Loucy (cell line): ENCODE data around the gene NHLH2.

Experiments
- H2AFZ ChIP-seq: fragments of 200-600 bp; sonication (generic); 2 replicates; pipeline ENCODE4 v1.6.0; 2016; ENCODE audit warnings: antibody characterized with exemption, mild to moderate bottlenecking, low read length, moderate library complexity
- H3F3A ChIP-seq: fragments of 200-600 bp; 2 replicates; pipeline ENCODE4 v1.6.0; 2016; ENCODE audit warnings: antibody characterized with exemption, low read depth, mild to moderate bottlenecking
- H3K27me3 ChIP-seq: fragments of 200-600 bp; sonication (generic); 2 replicates; pipeline ENCODE4 v1.6.1; 2014; ENCODE audit warnings: low read length, mild to moderate bottlenecking; ENCODE audit not compliant: insufficient read depth, poor library complexity, severe bottlenecking
- H3K36me3 ChIP-seq: fragments of 200-600 bp; sonication (generic); 2 replicates; pipeline ENCODE4 v1.6.1; 2016; ENCODE audit warnings: low read length; ENCODE audit not compliant: insufficient read depth
- H3K4me1 ChIP-seq: fragments of 200-600 bp; sonication (generic); 2 replicates; pipeline ENCODE4 v1.5.1; 2014; ENCODE audit warnings: low read length, mild to moderate bottlenecking; ENCODE audit not compliant: insufficient read depth, poor library complexity, severe bottlenecking
- H3K4me2 ChIP-seq: fragments of 200-600 bp; sonication (generic); 2 replicates; pipeline ENCODE4 v1.6.0; 2014; ENCODE audit warnings: antibody characterized with exemption, low read length, low read depth, mild to moderate bottlenecking; ENCODE audit not compliant: poor library complexity, severe bottlenecking
- H3K4me3 ChIP-seq: fragments of 200-600 bp; sonication (generic); 2 replicates; pipeline ENCODE4 v1.5.1; 2014; ENCODE audit warnings: low read length, mild to moderate bottlenecking, mixed read lengths; ENCODE audit not compliant: poor library complexity, severe bottlenecking
- H3K79me2 ChIP-seq: fragments of 200-600 bp; sonication (generic); 2 replicates; pipeline ENCODE4 v1.6.1; 2014; ENCODE audit warnings: low read length; ENCODE audit not compliant: insufficient read depth
- H3K9ac ChIP-seq: fragments of 200-600 bp; sonication (generic); 2 replicates; pipeline ENCODE4 v1.6.0; 2014; ENCODE audit warnings: mild to moderate bottlenecking, low read depth, low read length, moderate library complexity; ENCODE audit not compliant: poor library complexity, severe bottlenecking
- H3K9me2 ChIP-seq: fragments of 200-600 bp; sonication (generic); replicated peaks from 2 replicates; pipeline ENCODE4 v1.6.1; 2016; ENCODE audit warnings: low read depth, low read length, mixed read lengths
- H3K9me3 ChIP-seq: fragments of 200-600 bp; sonication (generic); 2 replicates; pipeline ENCODE4 v1.6.1; 2014; ENCODE audit warnings: mild to moderate bottlenecking, antibody characterized with exemption, low read length, low read depth; ENCODE audit not compliant: insufficient read depth
- H4K20me1 ChIP-seq: fragments of 200-600 bp; sonication (generic); 2 replicates; pipeline ENCODE4 v1.6.0; 2014; ENCODE audit warnings: antibody characterized with exemption, low read length, mild to moderate bottlenecking; ENCODE audit not compliant: insufficient read depth, poor library complexity, severe bottlenecking
- EZH2phosphoT487 ChIP-seq: fragments of 200-600 bp; IDR thresholded peaks from 2 replicates; pipeline ENCODE4 v1.6.1; 2018; ENCODE audit warnings: antibody characterized with exemption, mild to moderate bottlenecking, moderate library complexity, borderline replicate concordance
- TF ChIP-seq, protein P1 (sequence below): fragments of 200-600 bp; sonication (generic); conservative IDR thresholded peaks from 2 replicates; pipeline ENCODE4 v1.5.1; 2014; ENCODE audit warnings: mild to moderate bottlenecking, antibody characterized with exemption, low read length

NHLH2 gene

DNA sequence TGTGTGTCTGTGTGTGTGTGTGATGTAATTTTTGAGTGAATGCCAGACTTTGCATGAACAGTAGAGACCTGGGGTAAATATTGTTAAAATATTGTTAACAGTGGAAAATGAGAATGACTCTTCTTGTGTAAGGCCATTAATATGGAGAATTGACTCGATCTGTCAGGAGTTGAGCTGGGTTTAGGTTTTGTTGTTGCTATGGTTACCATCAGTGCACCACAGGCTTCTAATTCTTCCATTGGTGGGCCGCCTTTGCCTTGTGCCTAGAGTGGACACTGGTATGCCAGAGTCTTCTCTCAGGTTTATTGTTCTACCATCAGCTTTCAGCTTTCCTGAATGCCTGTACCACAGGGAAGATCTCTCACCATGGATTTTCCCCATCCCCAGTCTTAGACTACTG lies 10.0 kb upstream of the NHLH2 start:
- Histone ChIP-seq H3F3A (no peaks in the 10 kb centered on the region), H3K4me3 (no peak overlapping the region), H2AFZ (no peak overlapping the region), H3K4me1 (no peaks in the 10 kb centered on the region), H3K9me2 (no peaks in the 10 kb centered on the region), H3K27me3 (peaks cover 4% of the 10 kb centered on the region), H3K9ac (no peak overlapping the region), H4K20me1 (no peaks in the 10 kb centered on the region), H3K9me3 (no peaks in the 10 kb centered on the region; the same call in 1 of the 2 replicates), H3K4me2 (no peak overlapping the region), H3K36me3 (no peaks in the 10 kb centered on the region), H3K79me2 (no peaks in the 10 kb centered on the region)
- TF ChIP-seq, protein P1, sequence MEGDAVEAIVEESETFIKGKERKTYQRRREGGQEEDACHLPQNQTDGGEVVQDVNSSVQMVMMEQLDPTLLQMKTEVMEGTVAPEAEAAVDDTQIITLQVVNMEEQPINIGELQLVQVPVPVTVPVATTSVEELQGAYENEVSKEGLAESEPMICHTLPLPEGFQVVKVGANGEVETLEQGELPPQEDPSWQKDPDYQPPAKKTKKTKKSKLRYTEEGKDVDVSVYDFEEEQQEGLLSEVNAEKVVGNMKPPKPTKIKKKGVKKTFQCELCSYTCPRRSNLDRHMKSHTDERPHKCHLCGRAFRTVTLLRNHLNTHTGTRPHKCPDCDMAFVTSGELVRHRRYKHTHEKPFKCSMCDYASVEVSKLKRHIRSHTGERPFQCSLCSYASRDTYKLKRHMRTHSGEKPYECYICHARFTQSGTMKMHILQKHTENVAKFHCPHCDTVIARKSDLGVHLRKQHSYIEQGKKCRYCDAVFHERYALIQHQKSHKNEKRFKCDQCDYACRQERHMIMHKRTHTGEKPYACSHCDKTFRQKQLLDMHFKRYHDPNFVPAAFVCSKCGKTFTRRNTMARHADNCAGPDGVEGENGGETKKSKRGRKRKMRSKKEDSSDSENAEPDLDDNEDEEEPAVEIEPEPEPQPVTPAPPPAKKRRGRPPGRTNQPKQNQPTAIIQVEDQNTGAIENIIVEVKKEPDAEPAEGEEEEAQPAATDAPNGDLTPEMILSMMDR = no peak
- TF ChIP-seq EZH2phosphoT487 = no peak

- no peak overlapping the region for H3K4me2 ChIP-seq
- TF ChIP-seq, protein P1 = no peak
- no peak for TF ChIP-seq EZH2phosphoT487
- no peak overlapping the region for H2AFZ ChIP-seq
- no peaks in the 10 kb centered on the region; the same call in 1 of the 2 replicates for H3K9me3 ChIP-seq
- no peaks in the 10 kb centered on the region for H3K79me2 ChIP-seq
- H3K4me1 ChIP-seq = no peaks in the 10 kb centered on the region
- H4K20me1 ChIP-seq = no peaks in the 10 kb centered on the region
- H3K27me3 ChIP-seq = peaks cover 6% of the 10 kb centered on the region
- H3K9me2 ChIP-seq = no peaks in the 10 kb centered on the region
- H3K9ac ChIP-seq = no peak overlapping the region
- H3K36me3 ChIP-seq = no peaks in the 10 kb centered on the region
- H3F3A ChIP-seq = no peaks in the 10 kb centered on the region
- no peak overlapping the region for H3K4me3 ChIP-seq
Measured at GRCh38 chr1:115847787-115848186, 6.9 kb upstream of the NHLH2 start.

DNA sequence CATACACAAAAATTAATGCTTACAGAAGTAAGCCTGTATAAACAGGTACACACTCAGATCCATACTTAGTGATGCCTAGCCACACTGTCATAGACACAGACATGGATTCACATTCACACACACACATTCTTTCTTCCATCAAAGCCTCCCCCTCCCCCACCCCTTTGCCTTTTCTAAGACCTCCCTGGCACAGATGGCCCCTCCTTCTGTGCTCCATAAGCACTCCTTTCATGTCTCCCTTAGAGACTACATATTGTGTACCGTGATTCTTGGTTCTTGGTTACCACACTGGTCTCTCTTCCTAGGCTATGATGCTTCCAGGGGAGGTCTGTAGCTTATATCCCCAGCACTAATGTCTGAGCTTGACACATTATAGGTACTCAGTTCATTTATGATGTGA lies 2.0 kb upstream of the NHLH2 start:
- Histone ChIP-seq H3K4me3 (no peak overlapping the region), H3K4me2 (no peak overlapping the region), H3F3A (no peaks in the 10 kb centered on the region), H3K9me2 (no peaks in the 10 kb centered on the region), H3K79me2 (no peaks in the 10 kb centered on the region), H3K4me1 (no peaks in the 10 kb centered on the region), H3K9me3 (no peaks in the 10 kb centered on the region), H2AFZ (no peak overlapping the region), H3K36me3 (no peaks in the 10 kb centered on the region), H3K27me3 (peaks cover 6% of the 10 kb centered on the region), H4K20me1 (no peaks in the 10 kb centered on the region), H3K9ac (no peak overlapping the region)
- TF ChIP-seq, protein P1 = no peak
- no peak for TF ChIP-seq EZH2phosphoT487
